ENCODE data around the gene RASA4B. TPM values are rescaled to one million over a fixed set of nuclear protein-coding genes. Genes with fewer than 3 reads are reported as not detected.
"Not testable (repeated sequence)": the region's sequence is repeated elsewhere in the genome, so short reads cannot be mapped to it uniquely, and the experiment has no call there.

The RASA4B gene
- polyA plus RNA-seq, 1 experiment = 4.0 TPM

DNA sequence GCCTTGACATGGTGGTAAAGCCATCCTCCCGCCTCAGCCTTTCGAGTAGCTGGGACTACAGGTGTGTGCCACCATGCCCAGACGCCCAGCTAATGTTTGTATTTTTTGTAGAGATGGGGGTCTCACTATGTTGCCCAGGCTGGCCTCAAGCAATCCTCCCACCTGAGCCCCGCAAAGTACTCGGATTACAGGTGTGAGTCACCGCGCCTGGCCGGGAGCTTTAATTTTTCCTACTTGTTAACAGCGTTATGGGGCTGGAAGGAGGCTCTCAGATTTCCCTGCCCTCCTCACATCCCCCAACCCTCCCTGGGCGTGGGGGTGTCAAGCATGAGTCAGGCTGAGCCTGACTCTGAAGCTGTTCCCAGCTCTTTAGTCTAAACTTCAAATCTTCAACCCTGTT, 61.2 kb downstream of the RASA4B start:
- ChIA-PET CTCF (interaction anchor here (0.5 to 1.5 kb wide), 4 partner anchors 9 to 21 kb away, joined by 3 to 9 read pairs (median 4); no protein-coding TSS in a partner anchor), POLR2A (interaction anchor here (0.7 kb wide), 1 partner anchor 11 kb away, joined by 5 read pairs; no protein-coding TSS in a partner anchor)
- no peaks in the 10 kb centered on the region for H3K27me3 ChIP-seq (ENCODE audit: control insufficient read depth, insufficient read depth, low read length)
- TF ChIP-seq, protein P1, sequence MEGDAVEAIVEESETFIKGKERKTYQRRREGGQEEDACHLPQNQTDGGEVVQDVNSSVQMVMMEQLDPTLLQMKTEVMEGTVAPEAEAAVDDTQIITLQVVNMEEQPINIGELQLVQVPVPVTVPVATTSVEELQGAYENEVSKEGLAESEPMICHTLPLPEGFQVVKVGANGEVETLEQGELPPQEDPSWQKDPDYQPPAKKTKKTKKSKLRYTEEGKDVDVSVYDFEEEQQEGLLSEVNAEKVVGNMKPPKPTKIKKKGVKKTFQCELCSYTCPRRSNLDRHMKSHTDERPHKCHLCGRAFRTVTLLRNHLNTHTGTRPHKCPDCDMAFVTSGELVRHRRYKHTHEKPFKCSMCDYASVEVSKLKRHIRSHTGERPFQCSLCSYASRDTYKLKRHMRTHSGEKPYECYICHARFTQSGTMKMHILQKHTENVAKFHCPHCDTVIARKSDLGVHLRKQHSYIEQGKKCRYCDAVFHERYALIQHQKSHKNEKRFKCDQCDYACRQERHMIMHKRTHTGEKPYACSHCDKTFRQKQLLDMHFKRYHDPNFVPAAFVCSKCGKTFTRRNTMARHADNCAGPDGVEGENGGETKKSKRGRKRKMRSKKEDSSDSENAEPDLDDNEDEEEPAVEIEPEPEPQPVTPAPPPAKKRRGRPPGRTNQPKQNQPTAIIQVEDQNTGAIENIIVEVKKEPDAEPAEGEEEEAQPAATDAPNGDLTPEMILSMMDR (IDR thresholded peaks at IDR 0.05; ENCODE audit: low read depth, low read length) = no peak
- no peaks in the 10 kb centered on the region; the same call in 1 of the 2 replicates for H3K9me3 ChIP-seq (ENCODE audit: control insufficient read depth, insufficient read depth, low read length)
- no peak for DNase-seq (ENCODE audit: low read depth, low spot score)
- peak overlapping the region; percentile 39 for H3K27ac ChIP-seq (ENCODE audit: low read depth, low read length)
- H3K4me3 ChIP-seq (ENCODE audit: low read depth, low read length) = no peak overlapping the region

DNA sequence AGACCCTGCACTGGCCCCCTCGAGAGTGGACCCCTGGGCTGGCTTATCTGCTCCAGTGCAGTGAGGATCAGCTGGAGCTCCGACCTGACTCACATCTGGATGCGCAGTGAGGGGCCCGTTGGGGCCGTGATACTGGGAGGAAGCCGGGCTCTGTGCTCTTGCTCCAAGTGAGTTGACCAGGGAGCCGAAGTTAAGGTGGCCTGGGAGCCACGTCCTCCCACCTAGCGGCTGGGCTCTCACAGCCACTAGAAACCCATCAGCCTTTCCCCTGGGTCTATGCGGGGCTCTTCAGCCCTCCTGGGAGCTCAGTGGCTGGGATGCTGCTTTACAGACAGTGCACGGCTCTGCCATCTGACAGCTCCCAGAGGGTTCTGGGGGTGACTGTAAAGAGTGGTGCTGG, 62.0 kb downstream of the RASA4B start:
- no peaks in the 10 kb centered on the region for H3K27me3 ChIP-seq (ENCODE audit: control insufficient read depth, insufficient read depth, low read length)
- CTCF ChIA-PET = interaction anchor here (1.5 kb wide), 1 partner anchor 12 kb away, joined by 9 read pairs; no protein-coding TSS in a partner anchor
- H3K27ac ChIP-seq (ENCODE audit: low read depth, low read length) = no peak overlapping the region
- H3K9me3 ChIP-seq (ENCODE audit: control insufficient read depth, insufficient read depth, low read length) = no peaks in the 10 kb centered on the region; the same call in 1 of the 2 replicates
- no peak overlapping the region for H3K4me3 ChIP-seq (ENCODE audit: low read depth, low read length)
- POLR2A ChIA-PET = interaction anchor here (0.9 to 1.1 kb wide), 2 partner anchors 15 to 22 kb away, joined by 3 read pairs; no protein-coding TSS in a partner anchor
- TF ChIP-seq, protein P1 (IDR thresholded peaks at IDR 0.05; ENCODE audit: low read depth, low read length) = no peak
- no peak for DNase-seq (ENCODE audit: low read depth, low spot score)

DNA sequence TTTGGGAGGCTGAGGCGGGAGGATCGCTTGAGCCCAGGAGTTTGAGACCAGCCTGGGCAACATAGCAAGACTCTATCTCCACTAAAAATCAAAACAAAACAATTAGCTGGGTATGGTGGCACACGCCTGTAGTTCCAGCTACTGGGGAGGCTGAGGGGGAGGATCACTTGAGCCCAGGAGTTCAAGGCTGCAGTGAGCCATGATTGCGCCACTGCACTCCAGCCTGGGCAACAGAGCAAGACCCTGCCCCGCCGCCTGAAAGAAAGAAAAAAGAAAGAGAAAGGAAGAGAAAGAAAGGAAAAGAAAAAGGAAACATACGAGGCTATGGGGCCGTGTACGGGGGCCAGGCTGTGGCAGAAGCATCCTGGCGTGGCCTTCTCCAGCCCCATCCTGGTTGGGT, 62.6 kb downstream of the RASA4B start:
- DNase-seq (ENCODE audit: low read depth, low spot score); H3K27me3 ChIP-seq (ENCODE audit: control insufficient read depth, insufficient read depth, low read length); CTCF ChIA-PET; H3K9me3 ChIP-seq (ENCODE audit: control insufficient read depth, insufficient read depth, low read length); H3K4me3 ChIP-seq (ENCODE audit: low read depth, low read length); H3K27ac ChIP-seq (ENCODE audit: low read depth, low read length): not testable (repeated sequence)
- POLR2A ChIA-PET = interaction anchor here (0.9 to 1.1 kb wide), 2 partner anchors 15 to 21 kb away, joined by 3 read pairs; no protein-coding TSS in a partner anchor

DNA sequence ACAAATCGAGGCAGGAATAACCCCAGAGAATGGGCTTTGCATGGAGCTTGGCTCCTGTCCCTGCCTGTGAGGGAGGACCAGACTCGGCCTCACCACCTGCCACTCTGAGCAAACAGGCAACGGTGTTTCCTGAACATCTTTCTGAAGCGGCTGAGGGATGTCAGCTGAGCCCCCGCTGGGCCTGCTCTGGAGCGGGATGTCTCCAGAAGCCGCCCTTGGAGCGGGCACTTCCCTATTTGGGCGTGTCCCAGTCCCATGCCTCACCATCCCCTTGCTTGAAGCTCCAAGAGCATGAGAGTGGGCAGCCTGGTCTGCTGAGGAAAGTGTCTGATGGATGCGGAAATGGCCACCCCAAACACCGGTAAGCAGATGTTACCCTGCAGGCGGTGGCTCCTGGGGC, 63.1 kb downstream of the RASA4B start:
- no peak overlapping the region for H3K4me3 ChIP-seq (ENCODE audit: low read depth, low read length)
- TF ChIP-seq, protein P1 (IDR thresholded peaks at IDR 0.05; ENCODE audit: low read depth, low read length) = no peak
- no peak for DNase-seq (ENCODE audit: low read depth, low spot score)
- POLR2A ChIA-PET = interaction anchor here (0.9 kb wide), 1 partner anchor 14 kb away, joined by 3 read pairs; no protein-coding TSS in a partner anchor
- H3K27ac ChIP-seq (ENCODE audit: low read depth, low read length) = no peak overlapping the region
- CTCF ChIA-PET = no interaction called here
- no peaks in the 10 kb centered on the region; the same call in 1 of the 2 replicates for H3K9me3 ChIP-seq (ENCODE audit: control insufficient read depth, insufficient read depth, low read length)
- H3K27me3 ChIP-seq (ENCODE audit: control insufficient read depth, insufficient read depth, low read length) = no peaks in the 10 kb centered on the region

DNA sequence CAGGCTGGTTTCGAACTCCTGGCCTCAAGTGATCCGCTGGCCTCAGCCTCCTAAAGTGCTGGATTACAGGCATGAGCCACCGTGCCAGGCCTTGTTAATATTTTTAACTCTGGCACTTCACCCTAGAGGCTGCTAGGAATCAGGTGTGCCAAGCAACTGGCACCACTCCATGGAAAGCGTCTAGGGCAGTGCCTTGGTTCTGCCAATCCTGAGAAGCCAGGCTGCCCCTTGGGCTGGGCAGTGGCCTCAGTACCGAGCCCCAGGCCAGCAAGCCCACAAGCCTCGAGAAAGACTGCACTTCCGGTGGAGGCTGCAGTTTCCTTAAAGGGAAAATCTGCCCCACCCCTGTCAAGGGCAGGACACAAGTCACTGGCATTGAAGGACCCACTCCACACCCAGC, 64.3 kb downstream of the RASA4B start:
- TF ChIP-seq, protein P1 (IDR thresholded peaks at IDR 0.05; ENCODE audit: low read depth, low read length) = no peak
- POLR2A ChIA-PET = no interaction called here
- Histone ChIP-seq H3K27me3 (ENCODE audit: control insufficient read depth, insufficient read depth, low read length) (no peaks in the 10 kb centered on the region), H3K9me3 (ENCODE audit: control insufficient read depth, insufficient read depth, low read length) (no peaks in the 10 kb centered on the region; the same call in 1 of the 2 replicates), H3K4me3 (ENCODE audit: low read depth, low read length) (no peak overlapping the region), H3K27ac (ENCODE audit: low read depth, low read length) (no peak overlapping the region)
- CTCF ChIA-PET = no interaction called here
- no peak for DNase-seq (ENCODE audit: low read depth, low spot score)

Data from AG04450 (cell line).